AG09309 (cell line): ENCODE measurements around the gene ESF1.

ENCODE experiments used
- DNase-seq: peaks from one replicate; pipeline ENCODE4 v3.0.0-alpha.2; 2010; ENCODE audit warnings: low read depth
- H3K4me3 ChIP-seq: 2 replicates; pipeline ENCODE4 v1.5.1; 2011; ENCODE audit warnings: mild to moderate bottlenecking, low read depth, low read length, moderate library complexity; ENCODE audit not compliant: control insufficient read depth
- CTCF ChIP-seq: IDR thresholded peaks from 2 replicates; pipeline ENCODE4 v1.5.1; 2011; ENCODE audit warnings: mild to moderate bottlenecking, low read depth, low read length, inconsistent platforms; ENCODE audit not compliant: insufficient read depth, control insufficient read depth; ENCODE audit errors: missing control alignments

Gene ESF1

GRCh38 chr20:13778827-13779226 is 5.9 kb downstream of the ESF1 start:
- no peak for TF ChIP-seq CTCF
- H3K4me3 ChIP-seq = no peak overlapping the region
- no peak for DNase-seq

GRCh38 chr20:13777171-13777601 is 7.5 kb downstream of the ESF1 start:
- TF ChIP-seq CTCF = no peak
- DNase-seq = no peak
- no peak overlapping the region for H3K4me3 ChIP-seq

- DNase-seq = no peak
- no peak overlapping the region for H3K4me3 ChIP-seq
- no peak for TF ChIP-seq CTCF
These were observed 8.9 kb downstream of the ESF1 start for GRCh38 chr20:13775867-13776266.

GRCh38 chr20:13772529-13772928 is 12.2 kb downstream of the ESF1 start:
- no peak for TF ChIP-seq CTCF
- DNase-seq = no peak
- H3K4me3 ChIP-seq = no peak overlapping the region

- DNase-seq = no peak
- H3K4me3 ChIP-seq = no peak overlapping the region
- peak; percentile 28 for TF ChIP-seq CTCF
These were observed 12.8 kb downstream of the ESF1 start for GRCh38 chr20:13771853-13772453.

GRCh38 chr20:13770141-13770540 is 14.6 kb downstream of the ESF1 start:
- no peak for DNase-seq
- TF ChIP-seq CTCF = no peak
- no peak overlapping the region for H3K4me3 ChIP-seq

GRCh38 chr20:13765868-13766416 is 18.8 kb downstream of the ESF1 start:
- H3K4me3 ChIP-seq = no peak overlapping the region
- DNase-seq = no peak
- no peak for TF ChIP-seq CTCF
